Measurements from ENCODE around the gene NTN1.

NTN1 gene

DNA sequence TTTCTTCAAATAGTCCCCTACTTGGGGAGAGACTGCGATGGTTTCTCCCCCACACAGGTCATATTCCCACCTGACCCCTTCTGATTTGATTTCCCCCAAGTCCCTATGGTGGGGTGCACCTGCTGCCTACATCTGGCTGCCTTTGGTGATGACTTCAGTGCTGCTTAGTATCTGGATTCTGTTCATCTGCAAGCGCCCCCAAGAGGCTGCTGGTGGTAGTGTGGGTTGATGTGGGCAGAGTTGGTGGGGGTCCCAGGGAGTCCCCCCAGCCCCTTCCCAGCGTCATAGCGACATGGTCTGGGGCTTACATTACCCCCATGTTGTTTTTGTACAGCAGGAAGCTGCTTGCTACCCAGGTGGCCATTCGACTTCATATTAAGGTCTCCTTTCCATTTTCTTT is 99.2 kb downstream of the NTN1 start:
- ChIA-PET POLR2A (no interaction called here), CTCF (no interaction called here)
- no peak for DNase-seq (ENCODE audit: low read depth, low spot score)
- H3K4me3 ChIP-seq (ENCODE audit: low read depth, low read length): no peak overlapping the region
- TF ChIP-seq, protein P1, sequence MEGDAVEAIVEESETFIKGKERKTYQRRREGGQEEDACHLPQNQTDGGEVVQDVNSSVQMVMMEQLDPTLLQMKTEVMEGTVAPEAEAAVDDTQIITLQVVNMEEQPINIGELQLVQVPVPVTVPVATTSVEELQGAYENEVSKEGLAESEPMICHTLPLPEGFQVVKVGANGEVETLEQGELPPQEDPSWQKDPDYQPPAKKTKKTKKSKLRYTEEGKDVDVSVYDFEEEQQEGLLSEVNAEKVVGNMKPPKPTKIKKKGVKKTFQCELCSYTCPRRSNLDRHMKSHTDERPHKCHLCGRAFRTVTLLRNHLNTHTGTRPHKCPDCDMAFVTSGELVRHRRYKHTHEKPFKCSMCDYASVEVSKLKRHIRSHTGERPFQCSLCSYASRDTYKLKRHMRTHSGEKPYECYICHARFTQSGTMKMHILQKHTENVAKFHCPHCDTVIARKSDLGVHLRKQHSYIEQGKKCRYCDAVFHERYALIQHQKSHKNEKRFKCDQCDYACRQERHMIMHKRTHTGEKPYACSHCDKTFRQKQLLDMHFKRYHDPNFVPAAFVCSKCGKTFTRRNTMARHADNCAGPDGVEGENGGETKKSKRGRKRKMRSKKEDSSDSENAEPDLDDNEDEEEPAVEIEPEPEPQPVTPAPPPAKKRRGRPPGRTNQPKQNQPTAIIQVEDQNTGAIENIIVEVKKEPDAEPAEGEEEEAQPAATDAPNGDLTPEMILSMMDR (IDR thresholded peaks at IDR 0.05; ENCODE audit: insufficient read depth, low read length, missing control alignments): no peak

DNA sequence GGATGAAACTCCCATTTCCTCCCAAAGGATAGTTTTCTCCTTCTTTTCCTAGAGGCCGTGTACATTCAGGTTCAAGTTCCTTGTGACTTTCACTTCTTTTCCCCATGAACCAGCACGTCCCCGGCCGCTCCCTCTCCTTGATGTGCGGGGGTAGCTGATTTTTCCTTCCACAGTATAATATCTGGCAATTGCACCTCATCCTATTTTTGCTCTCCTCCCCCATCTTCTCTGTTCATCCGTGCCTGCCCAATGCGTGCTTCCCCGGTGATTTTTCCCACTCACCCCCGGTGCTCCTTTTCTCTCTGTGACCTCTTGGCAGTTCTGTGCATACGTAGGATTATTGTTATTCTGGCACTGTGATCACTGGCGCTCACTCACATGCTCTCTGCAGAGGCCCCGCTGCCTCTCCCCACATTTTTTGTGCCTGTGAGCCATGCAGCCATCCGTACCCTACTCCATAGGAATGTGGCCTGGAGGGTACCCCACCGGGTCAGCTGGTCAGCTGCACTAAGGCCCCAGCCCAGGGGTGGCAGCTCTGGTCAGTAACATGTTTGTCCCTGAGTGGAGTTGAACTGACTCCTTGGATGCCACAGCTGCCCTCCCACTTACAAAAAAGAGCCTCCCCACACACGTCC is 100.0 kb downstream of the NTN1 start:
- POLR2A ChIA-PET: no interaction called here
- no peak for DNase-seq (ENCODE audit: low read depth, low spot score)
- CTCF ChIA-PET: no interaction called here
- no peak overlapping the region for H3K4me3 ChIP-seq (ENCODE audit: low read depth, low read length)
- TF ChIP-seq, protein P1 (IDR thresholded peaks at IDR 0.05; ENCODE audit: insufficient read depth, low read length, missing control alignments): no peak

DNA sequence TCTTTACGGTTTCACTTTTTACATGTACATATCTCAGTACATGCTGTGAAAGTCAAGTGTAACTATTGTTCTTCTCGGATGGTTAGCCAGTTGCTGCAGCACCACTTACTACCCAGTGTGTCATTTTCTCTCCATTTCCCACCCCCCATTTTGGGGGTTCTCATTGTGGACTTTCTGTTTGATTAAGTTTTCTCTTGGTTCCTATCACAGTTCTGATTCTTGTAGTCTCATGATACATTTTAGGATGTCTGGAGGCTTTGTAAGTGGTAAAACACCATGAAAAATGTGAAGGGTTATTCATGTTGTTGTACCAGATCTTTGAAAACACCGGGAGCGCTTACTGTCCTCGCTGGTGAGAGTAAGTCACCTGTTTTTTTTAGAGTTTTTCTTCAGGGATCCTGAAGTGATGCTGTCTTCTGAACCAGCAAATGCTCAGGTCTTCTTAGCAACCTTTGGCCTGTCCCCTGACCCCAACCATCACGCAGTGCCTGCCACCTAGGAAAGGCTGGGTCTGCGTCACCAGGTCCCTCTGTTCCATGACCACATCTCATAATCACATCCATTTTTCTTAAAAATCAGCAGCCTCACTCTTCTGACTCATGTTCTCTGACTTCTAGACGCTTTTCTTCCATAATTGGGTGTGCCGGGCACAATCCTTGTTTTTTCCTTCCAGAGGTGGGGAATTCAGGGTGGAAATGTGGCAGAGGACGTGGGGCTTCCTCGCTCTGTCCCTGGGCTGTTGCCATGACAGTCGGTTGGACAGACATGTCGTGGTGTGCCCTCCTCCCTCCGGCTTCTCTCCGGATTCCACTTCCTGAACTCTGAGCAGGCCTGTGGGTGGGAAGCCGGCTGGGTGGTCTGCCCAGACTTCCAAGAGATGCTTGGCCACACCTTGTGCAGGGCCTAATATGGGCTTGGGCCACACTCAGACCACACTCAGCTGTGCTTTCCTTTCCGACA is 102.6 kb downstream of the NTN1 start:
- POLR2A ChIA-PET: no interaction called here
- CTCF ChIA-PET: no interaction called here
- DNase-seq (ENCODE audit: low read depth, low spot score): no peak
- TF ChIP-seq, protein P1 (IDR thresholded peaks at IDR 0.05; ENCODE audit: insufficient read depth, low read length, missing control alignments): no peak
- H3K4me3 ChIP-seq (ENCODE audit: low read depth, low read length): no peak overlapping the region

DNA sequence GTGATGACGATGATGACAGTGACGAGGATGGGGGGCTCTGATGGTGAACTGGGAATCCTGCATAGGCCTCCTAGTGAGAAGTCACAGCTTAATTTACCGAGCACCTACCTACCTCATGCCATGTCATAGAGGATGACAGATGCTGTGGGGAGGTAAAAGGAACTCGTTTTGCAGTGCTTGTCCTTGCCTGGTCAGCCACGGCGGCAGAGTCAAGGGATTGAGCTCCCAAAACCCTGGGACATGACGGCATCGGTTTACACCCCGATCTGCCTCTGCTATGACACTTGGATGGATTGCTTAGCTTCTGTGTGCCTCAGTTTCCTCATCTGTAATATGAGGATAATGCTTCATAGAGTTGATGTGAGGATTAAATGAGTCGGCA is 103.2 kb downstream of the NTN1 start:
- ChIA-PET CTCF (no interaction called here), POLR2A (no interaction called here)
- TF ChIP-seq, protein P1 (IDR thresholded peaks at IDR 0.05; ENCODE audit: insufficient read depth, low read length, missing control alignments): no peak
- DNase-seq (ENCODE audit: low read depth, low spot score): no peak
- H3K4me3 ChIP-seq (ENCODE audit: low read depth, low read length): no peak overlapping the region

DNA sequence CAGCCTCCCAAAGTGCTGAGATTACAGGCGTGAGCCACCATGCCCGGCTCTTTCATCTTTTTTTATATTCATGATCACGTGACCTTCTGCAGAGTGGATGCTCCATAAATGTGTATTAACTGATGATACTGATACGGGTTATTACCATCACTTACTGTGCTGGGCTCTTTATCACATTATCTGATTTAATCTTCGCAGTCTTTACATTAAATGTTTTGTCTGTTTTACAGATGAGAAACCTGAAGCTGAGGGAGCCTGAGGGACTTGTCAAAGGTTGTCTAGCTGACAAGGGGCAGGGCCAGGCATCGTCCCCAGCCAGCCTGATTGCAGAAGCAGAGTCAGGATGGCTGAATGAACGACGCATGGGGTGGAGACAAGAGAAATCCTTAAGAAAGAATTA is 104.4 kb downstream of the NTN1 start:
- CTCF ChIA-PET: no interaction called here
- TF ChIP-seq, protein P1 (IDR thresholded peaks at IDR 0.05; ENCODE audit: insufficient read depth, low read length, missing control alignments): no peak
- H3K4me3 ChIP-seq (ENCODE audit: low read depth, low read length): no peak overlapping the region
- DNase-seq (ENCODE audit: low read depth, low spot score): no peak
- POLR2A ChIA-PET: no interaction called here

DNA sequence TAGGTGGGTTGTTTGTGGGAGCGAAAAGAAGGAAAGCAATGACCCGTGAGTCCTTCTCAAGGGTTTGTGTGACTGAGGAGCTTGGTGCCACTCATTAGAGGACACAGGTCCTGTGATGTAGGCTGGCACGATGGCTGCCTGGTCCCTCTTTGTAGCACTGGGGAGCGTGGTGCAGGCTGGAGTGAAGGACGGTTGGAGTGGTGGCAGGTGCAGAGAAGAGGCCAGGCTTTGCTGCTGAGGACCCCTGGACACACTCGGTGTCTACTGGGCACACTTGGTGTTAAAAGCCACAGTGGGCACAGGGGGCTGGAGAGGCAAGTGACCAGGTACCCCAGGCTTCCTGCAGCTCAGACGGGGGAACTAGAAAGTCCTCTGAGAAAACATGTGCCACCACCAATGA is 106.0 kb downstream of the NTN1 start:
- no peak for DNase-seq (ENCODE audit: low read depth, low spot score)
- CTCF ChIA-PET: no interaction called here
- TF ChIP-seq, protein P1 (IDR thresholded peaks at IDR 0.05; ENCODE audit: insufficient read depth, low read length, missing control alignments): no peak
- POLR2A ChIA-PET: no interaction called here
- H3K4me3 ChIP-seq (ENCODE audit: low read depth, low read length): no peak overlapping the region
